K562 (cell line): ENCODE data around the gene SERGEF. TPM values are rescaled to one million over a fixed set of nuclear protein-coding genes. Genes with fewer than 3 reads are reported as not detected.
A peak's percentile ranks its signal among the peaks of the same experiment; 100 is the strongest.
"Not testable (repeated sequence)": the region's sequence is repeated elsewhere in the genome, so short reads cannot be mapped to it uniquely, and the experiment has no call there.

Experiments
- ATAC-seq: fragments of 200-7000 bp; cut with Tn5 transposase; 3 replicates; pipeline ENCODE4 v1.9.1; 2020; ENCODE audit warnings: moderate library complexity
- BruUV-seq: library from RNA; stranded (reverse); fragments of 400-500 nt; replicated peaks from 2 replicates; lab custom pipeline; 2021; lab: Mats Ljungman, UMichigan
- CTCF ChIA-PET: fragments of 300-600 bp; formaldehyde crosslinking; extraction: SDS; loops from one replicate; lab custom pipeline; 2021; ENCODE audit warnings: low intra/inter-chr PET ratio; lab: Yijun Ruan, JAX
- POLR2A ChIA-PET: fragments of 300-600, 350-650 bp; sonication (Branson Sonifier 250); formaldehyde crosslinking; extraction: SDS; loops from one replicate; lab custom pipeline; 2021; ENCODE audit warnings: antibody characterized with exemption, inconsistent platforms; lab: Yijun Ruan, JAX
- DNase-seq, 4 experiments: peaks; one replicate each; pipeline versions ENCODE4 v3.0.0 to v3.0.0-alpha.2; 2011 to 2018; ENCODE audit warnings: low spot score in 3 of 4, mixed read lengths in 3 of 4; ENCODE audit errors: extremely low read depth in 1 of 4
- FAIRE-seq: peaks from 2 replicates; lab custom pipeline; 2011; peaks lifted over from hg19 to GRCh38; lab: Jason Lieb, UNC
- H2AFZ ChIP-seq: 2 replicates; pipeline ENCODE4 v1.6.0; 2011; ENCODE audit warnings: low read depth, low read length, control low read depth, inconsistent platforms
- H3K27ac ChIP-seq: fragments of 200-600 bp; 3 replicates; pipeline ENCODE4 v1.8.0; 2011; ENCODE audit warnings: low read depth, mild to moderate bottlenecking, control low read depth, inconsistent platforms, low read length, moderate library complexity, mixed read lengths; ENCODE audit errors: extremely low read depth
- H3K27me3 ChIP-seq, 2 experiments: fragments of 300-600 bp in 1 of 2; 2 replicates in 1 of 2; 3 replicates in 1 of 2; pipeline versions ENCODE4 v1.6.0 to v1.8.0; 2011; ENCODE audit warnings: inconsistent platforms in 2 of 2, low read length in 2 of 2, mild to moderate bottlenecking in 1 of 2, mixed read lengths in 1 of 2, moderate library complexity in 1 of 2; ENCODE audit not compliant: control insufficient read depth in 2 of 2, insufficient read depth in 2 of 2
- H3K36me3 ChIP-seq: fragments of 300-600 bp; 3 replicates; pipeline ENCODE4 v1.8.0; 2011; ENCODE audit warnings: mild to moderate bottlenecking, low read length, inconsistent platforms; ENCODE audit not compliant: control insufficient read depth, insufficient read depth
- H3K4me1 ChIP-seq, 2 experiments: fragments of 200-600 bp in 1 of 2; replicated peaks in 1 of 2; 2 replicates in 1 of 2; 3 replicates in 1 of 2; pipeline versions ENCODE4 v1.5.1 to v1.8.0; 2011; ENCODE audit warnings: inconsistent platforms in 2 of 2, low read length in 2 of 2, mild to moderate bottlenecking in 1 of 2, mixed read lengths in 1 of 2, moderate library complexity in 1 of 2; ENCODE audit not compliant: control insufficient read depth in 2 of 2, insufficient read depth in 2 of 2
- H3K4me2 ChIP-seq: 2 replicates; pipeline ENCODE4 v1.6.1; 2011; ENCODE audit warnings: low read length, control low read depth, inconsistent platforms, mixed read lengths; ENCODE audit not compliant: insufficient read depth
- H3K4me3 ChIP-seq: fragments of 200-600 bp; sonication (generic), shearing (Covaris generic); 2 replicates; pipeline ENCODE4 v1.5.1; 2016; ENCODE audit warnings: control low read depth, inconsistent platforms
- H3K79me2 ChIP-seq: fragments of 200-600 bp; 3 replicates; pipeline ENCODE4 v1.8.0; 2011; ENCODE audit warnings: low read length, inconsistent platforms; ENCODE audit not compliant: control insufficient read depth, insufficient read depth
- H3K9ac ChIP-seq, 2 experiments: 2 replicates each; pipeline versions ENCODE4 v1.6.0 to v1.6.1; 2011; ENCODE audit warnings: low read depth in 2 of 2, low read length in 2 of 2, control low read depth in 1 of 2, inconsistent platforms in 1 of 2, mild to moderate bottlenecking in 1 of 2, mixed read lengths in 1 of 2; ENCODE audit not compliant: insufficient read depth in 1 of 2
- H3K9me1 ChIP-seq: one replicate; pipeline ENCODE4 v1.6.0; 2011; ENCODE audit warnings: inconsistent platforms, mild to moderate bottlenecking, low read length, moderate library complexity; ENCODE audit not compliant: control insufficient read depth, insufficient read depth
- H3K9me3 ChIP-seq: replicated peaks from 2 replicates; pipeline ENCODE4 v1.5.1; 2011; ENCODE audit warnings: low read depth, low read length, inconsistent platforms; ENCODE audit not compliant: control insufficient read depth, insufficient read depth
- H4K20me1 ChIP-seq: replicated peaks from 2 replicates; pipeline ENCODE4 v1.6.1; 2011; ENCODE audit warnings: low read length, inconsistent platforms, mixed read lengths; ENCODE audit not compliant: control insufficient read depth, insufficient read depth
- HNRNPK ChIP-seq: fragments of 200-400 bp; formaldehyde crosslinking; IDR thresholded peaks from one replicate; pipeline ENCODE4 v1.6.1; 2018; ENCODE audit warnings: mild to moderate bottlenecking, low read depth, low read length; ENCODE audit not compliant: poor library complexity, severe bottlenecking
- ILF3 ChIP-seq: fragments of 450-650 bp; IDR thresholded peaks from 2 replicates; pipeline ENCODE4 v1.6.1; 2018; ENCODE audit warnings: antibody characterized with exemption, mild to moderate bottlenecking, moderate library complexity, borderline replicate concordance
- NBN ChIP-seq: fragments of 450-650 bp; IDR thresholded peaks from 2 replicates; pipeline ENCODE4 v1.6.1; 2016; ENCODE audit warnings: low read depth, mild to moderate bottlenecking
- PBX2 ChIP-seq, 2 experiments: IDR thresholded peaks in 1 of 2; conservative IDR thresholded peaks in 1 of 2; 2 replicates each; pipeline ENCODE4 v1.6.1; 2016; ENCODE audit warnings: low read depth in 2 of 2, mild to moderate bottlenecking in 1 of 2, missing compliant biosample characterization in 1 of 2, missing genetic modification characterization in 1 of 2, moderate library complexity in 1 of 2
- PCBP1 ChIP-seq: fragments of 200-400 bp; formaldehyde crosslinking; IDR thresholded peaks from 2 replicates; pipeline ENCODE4 v1.6.1; 2018; ENCODE audit warnings: mild to moderate bottlenecking, low read depth, low read length; ENCODE audit not compliant: poor library complexity, severe bottlenecking
- PCBP2 ChIP-seq: fragments of 200-400 bp; formaldehyde crosslinking; IDR thresholded peaks from 2 replicates; pipeline ENCODE4 v1.6.1; 2018; ENCODE audit warnings: low read length, low read depth, mild to moderate bottlenecking, moderate library complexity; ENCODE audit not compliant: poor library complexity, severe bottlenecking
- PTTG1 ChIP-seq: fragments of 450-650 bp; IDR thresholded peaks from 2 replicates; pipeline ENCODE4 v1.6.1; 2016; ENCODE audit warnings: low read depth, mild to moderate bottlenecking, missing genetic modification characterization, missing compliant biosample characterization
- TCF15 ChIP-seq: fragments of 250-450 bp; sonication (Bioruptor Pico); IDR thresholded peaks from 2 replicates; pipeline ENCODE4 v1.8.0; 2022; ENCODE audit warnings: moderate library complexity, mild to moderate bottlenecking, inconsistent platforms
- XRCC4 ChIP-seq: IDR thresholded peaks from one replicate; pipeline ENCODE4 v1.6.1; 2011; ENCODE audit not compliant: insufficient read depth, insufficient read length; ENCODE audit errors: extremely low read depth
- ZNF57 ChIP-seq: fragments of 450-650 bp; formaldehyde crosslinking; IDR thresholded peaks from 2 replicates; pipeline ENCODE4 v1.4.0; 2020; ENCODE audit warnings: mild to moderate bottlenecking, moderate library complexity
- WGBS: fragments of 100-300 bp; shearing (Covaris generic); methylation state at CpG from one replicate; pipeline ENCODE4 v1.1.6; 2016; ENCODE audit warnings: low coverage, mixed read lengths; ENCODE audit not compliant: insufficient coverage; ENCODE audit errors: missing lambda C conversion rate; 5-methylcytosine and 5-hydroxymethylcytosine counted together
- in situ Hi-C: fragments of 300-500 bp; cut with MboI; formaldehyde crosslinking; loops from 4 replicates; pipeline ENCODE4 v1.15.0; 2018; ENCODE audit warnings: inconsistent platforms, mixed read lengths
- intact Hi-C: fragments of 100-400 bp; cut with micrococcal nuclease; formaldehyde crosslinking; loops from 2 replicates; pipeline ENCODE4 v1.14.2; 2022
- polyA plus RNA-seq, 8 experiments: library from polyadenylated mRNA; depleted of rRNA in 4 of 8; stranded (reverse) in 5 of 8; unstranded in 3 of 8; fragments of >200 nt; fragmentation: Nextera tagmentation in 2 of 8; fragmentation: Illumina TruSeq in 1 of 8; extraction: Ambion mirVana in 2 of 8; extraction: Trizol in 1 of 8; gene quantifications; 2 replicates each; pipeline versions ENCODE4 v1.2.1 to v1.2.3, GENCODE V29; 2011 to 2014; ENCODE audit warnings: inconsistent platforms in 1 of 8, missing spikeins in 1 of 8
- total RNA-seq, 7 experiments: library from RNA; depleted of rRNA in 6 of 7; stranded (reverse); fragments of >200 nt in 6 of 7; fragmentation: Illumina TruSeq in 2 of 7; extraction: Trizol in 2 of 7; gene quantifications; 2 replicates each; pipeline versions ENCODE4 v1.2.1 to v1.2.3, GENCODE V29; 2011 to 2021; ENCODE audit warnings: low replicate concordance in 1 of 7

SERGEF gene
- total and polyA plus RNA-seq, 9 of the 15 experiments (the other 6 are each of a cell fraction or from before 2014, with no cell fraction given) = 10.2 to 28.0 (median 19.9) TPM

GRCh38 chr11:17896496-17897151 is 116.2 kb downstream of the SERGEF start:
- H3K9ac ChIP-seq, intact Hi-C loops, CTCF ChIA-PET, FAIRE-seq, H3K4me2 ChIP-seq, H3K36me3 ChIP-seq, H3K4me3 ChIP-seq, POLR2A ChIA-PET, ATAC-seq, H3K4me1 ChIP-seq, H3K79me2 ChIP-seq, in situ Hi-C loops, DNase-seq, H2AFZ ChIP-seq, BruUV-seq, H3K9me3 ChIP-seq, H3K27me3 ChIP-seq, H3K27ac ChIP-seq, H3K9me1 ChIP-seq, H4K20me1 ChIP-seq: not testable (repeated sequence)
- peak; percentile 83 for TF ChIP-seq PCBP2
- peak; percentile 47 for TF ChIP-seq HNRNPK
- TF ChIP-seq PCBP1 = peak; percentile 77
- 13% methylated on average over 1 of the region's 6 CpGs for WGBS

- H2AFZ ChIP-seq = no peak overlapping the region
- no peaks in the 10 kb centered on the region for H3K27me3 ChIP-seq
- no peak overlapping the region for H3K4me2 ChIP-seq
- no peaks in the 10 kb centered on the region for H3K36me3 ChIP-seq
- DNase-seq (no peak), ATAC-seq (no peak), FAIRE-seq (no peak)
- H3K79me2 ChIP-seq = no peaks in the 10 kb centered on the region
- in situ Hi-C loops = no loop called here
- peaks cover 5% of the 10 kb centered on the region; the same call in 1 of the 2 replicates for H4K20me1 ChIP-seq
- no TSS peak for BruUV-seq
- H3K4me3 ChIP-seq = no peak overlapping the region
- WGBS = 54% methylated on average over 5 of the region's 5 CpGs
- POLR2A ChIA-PET = no interaction called here
- H3K27ac ChIP-seq = no peak overlapping the region
- no peak overlapping the region for H3K9ac ChIP-seq
- H3K9me1 ChIP-seq = no peaks in the 10 kb centered on the region
- peaks cover 0 to 6% of the 10 kb centered on the region in 2 experiments; a peak in 1 of 5 replicates for H3K4me1 ChIP-seq
- intact Hi-C loops = no loop called here
- no peaks in the 10 kb centered on the region for H3K9me3 ChIP-seq
- CTCF ChIA-PET = no interaction called here
- TF ChIP-seq NBN (no peak), PTTG1 (tag) (no peak), PBX2 (CRISPR knock-in tag; IDR thresholded peaks at IDR 0.05; ENCODE audit: low read depth) (no peak), PBX2 (tag; conservative IDR thresholded peaks at IDR 0.05; ENCODE audit: low read depth) (no peak), ZNF57 (CRISPR knock-in tag) (no peak), TCF15 (CRISPR knock-in tag) (no peak), XRCC4 (no peak), ILF3 (no peak)
These were observed 117.8 kb downstream of the SERGEF start for GRCh38 chr11:17894929-17895658.
